ENCODE results near the gene PADI2. TPM values are rescaled to one million over a fixed set of nuclear protein-coding genes. Genes with fewer than 3 reads are reported as not detected.
A peak's percentile ranks its signal among the peaks of the same experiment; 100 is the strongest.

Gene PADI2
- polyA plus RNA-seq = under 1 TPM; 0.43 to 0.58 TPM

GRCh38 chr1:17119076-17119772 lies at the start of gene PADI2:
TSS of gene PADI2 (minus strand) at chr1:17119451. CDS start at chr1:17119371, 80 bp downstream.
- no peak within 1 kb of the TSS for H3K27ac ChIP-seq (ENCODE audit: low read depth in 2 of 2, low read length in 1 of 2)
- H3K4me1 ChIP-seq (ENCODE audit: control insufficient read depth in 2 of 2, insufficient read depth in 2 of 2, low read length in 1 of 2) = peaks cover 3 to 4% of the 10 kb centered on the region in 2 donors
- H3K36me3 ChIP-seq (ENCODE audit: control insufficient read depth in 2 of 2, insufficient read depth in 2 of 2, low read length in 1 of 2) = no peaks in the 10 kb centered on the region
- no peaks in the 10 kb centered on the region for H3K27me3 ChIP-seq (ENCODE audit: control insufficient read depth in 1 of 2, insufficient read depth in 2 of 2, low read length in 2 of 2)
- peak within 1 kb of the TSS; percentile 17 to 29 for H3K4me3 ChIP-seq (ENCODE audit: low read depth in 1 of 2, low read length in 2 of 2)
- 2 to 3% methylated on average over 52 to 58 of the region's 58 CpGs for WGBS, 2 donors
- no peaks in the 10 kb centered on the region for H3K9me3 ChIP-seq (ENCODE audit: control insufficient read depth in 2 of 2, insufficient read depth in 1 of 2, low read depth in 1 of 2, low read length in 1 of 2)

GRCh38 chr1:17168091-17168876 lies 49.0 kb upstream of the PADI2 start:
- WGBS, 2 donors = 43 to 44% methylated on average over 13 of the region's 13 CpGs
- peaks cover 0 to 3% of the 10 kb centered on the region in 2 donors for H3K9me3 ChIP-seq (ENCODE audit: control insufficient read depth in 2 of 2, insufficient read depth in 1 of 2, low read depth in 1 of 2, low read length in 1 of 2)
- H3K4me3 ChIP-seq (ENCODE audit: low read depth in 1 of 2, low read length in 2 of 2) = no peak overlapping the region
- H3K36me3 ChIP-seq (ENCODE audit: control insufficient read depth in 2 of 2, insufficient read depth in 2 of 2, low read length in 1 of 2) = no peaks in the 10 kb centered on the region
- H3K27ac ChIP-seq (ENCODE audit: low read depth in 2 of 2, low read length in 1 of 2) = peak overlapping the region in 1 of 2 donors; percentile 22
- H3K27me3 ChIP-seq (ENCODE audit: control insufficient read depth in 1 of 2, insufficient read depth in 2 of 2, low read length in 2 of 2) = no peaks in the 10 kb centered on the region
- peaks cover 0 to 2% of the 10 kb centered on the region in 2 donors for H3K4me1 ChIP-seq (ENCODE audit: control insufficient read depth in 2 of 2, insufficient read depth in 2 of 2, low read length in 1 of 2)

- Histone ChIP-seq H3K9me3 (ENCODE audit: control insufficient read depth in 2 of 2, insufficient read depth in 1 of 2, low read depth in 1 of 2, low read length in 1 of 2) (peaks cover 0 to 3% of the 10 kb centered on the region in 2 donors), H3K27ac (ENCODE audit: low read depth in 2 of 2, low read length in 1 of 2) (no peak overlapping the region), H3K4me3 (ENCODE audit: low read depth in 1 of 2, low read length in 2 of 2) (no peak overlapping the region), H3K27me3 (ENCODE audit: control insufficient read depth in 1 of 2, insufficient read depth in 2 of 2, low read length in 2 of 2) (no peaks in the 10 kb centered on the region), H3K4me1 (ENCODE audit: control insufficient read depth in 2 of 2, insufficient read depth in 2 of 2, low read length in 1 of 2) (peaks cover 2% of the 10 kb centered on the region in 2 donors), H3K36me3 (ENCODE audit: control insufficient read depth in 2 of 2, insufficient read depth in 2 of 2, low read length in 1 of 2) (no peaks in the 10 kb centered on the region)
- WGBS, 2 donors = 58 to 60% methylated on average over 5 of the region's 5 CpGs
Measured at GRCh38 chr1:17167786-17168090, 48.5 kb upstream of the PADI2 start.

GRCh38 chr1:17167041-17167785 lies 48.0 kb upstream of the PADI2 start:
- 27 to 28% methylated on average over 4 of the region's 4 CpGs for WGBS, 2 donors
- Histone ChIP-seq H3K4me3 (ENCODE audit: low read depth in 1 of 2, low read length in 2 of 2) (no peak overlapping the region), H3K36me3 (ENCODE audit: control insufficient read depth in 2 of 2, insufficient read depth in 2 of 2, low read length in 1 of 2) (no peaks in the 10 kb centered on the region), H3K27me3 (ENCODE audit: control insufficient read depth in 1 of 2, insufficient read depth in 2 of 2, low read length in 2 of 2) (no peaks in the 10 kb centered on the region), H3K27ac (ENCODE audit: low read depth in 2 of 2, low read length in 1 of 2) (no peak overlapping the region), H3K9me3 (ENCODE audit: control insufficient read depth in 2 of 2, insufficient read depth in 1 of 2, low read depth in 1 of 2, low read length in 1 of 2) (peaks cover 0 to 3% of the 10 kb centered on the region in 2 donors), H3K4me1 (ENCODE audit: control insufficient read depth in 2 of 2, insufficient read depth in 2 of 2, low read length in 1 of 2) (peaks cover 2% of the 10 kb centered on the region in 2 donors)

GRCh38 chr1:17165823-17166222 lies 46.6 kb upstream of the PADI2 start:
- H3K4me3 ChIP-seq (ENCODE audit: low read depth in 1 of 2, low read length in 2 of 2) = no peak overlapping the region
- H3K27me3 ChIP-seq (ENCODE audit: control insufficient read depth in 1 of 2, insufficient read depth in 2 of 2, low read length in 2 of 2) = no peaks in the 10 kb centered on the region
- peaks cover 0 to 3% of the 10 kb centered on the region in 2 donors for H3K9me3 ChIP-seq (ENCODE audit: control insufficient read depth in 2 of 2, insufficient read depth in 1 of 2, low read depth in 1 of 2, low read length in 1 of 2)
- peaks cover 2% of the 10 kb centered on the region in 2 donors for H3K4me1 ChIP-seq (ENCODE audit: control insufficient read depth in 2 of 2, insufficient read depth in 2 of 2, low read length in 1 of 2)
- WGBS, 2 donors = 68 to 86% methylated on average over 1 of the region's 1 CpG
- H3K36me3 ChIP-seq (ENCODE audit: control insufficient read depth in 2 of 2, insufficient read depth in 2 of 2, low read length in 1 of 2) = no peaks in the 10 kb centered on the region
- no peak overlapping the region for H3K27ac ChIP-seq (ENCODE audit: low read depth in 2 of 2, low read length in 1 of 2)

GRCh38 chr1:17163789-17164666 lies 44.8 kb upstream of the PADI2 start:
- H3K4me1 ChIP-seq (ENCODE audit: control insufficient read depth in 2 of 2, insufficient read depth in 2 of 2, low read length in 1 of 2) = peaks cover 2% of the 10 kb centered on the region in 2 donors
- WGBS, 2 donors = 79 to 82% methylated on average over 16 of the region's 16 CpGs
- no peaks in the 10 kb centered on the region for H3K27me3 ChIP-seq (ENCODE audit: control insufficient read depth in 1 of 2, insufficient read depth in 2 of 2, low read length in 2 of 2)
- H3K36me3 ChIP-seq (ENCODE audit: control insufficient read depth in 2 of 2, insufficient read depth in 2 of 2, low read length in 1 of 2) = no peaks in the 10 kb centered on the region
- H3K27ac ChIP-seq (ENCODE audit: low read depth in 2 of 2, low read length in 1 of 2) = no peak overlapping the region
- H3K4me3 ChIP-seq (ENCODE audit: low read depth in 1 of 2, low read length in 2 of 2) = no peak overlapping the region
- H3K9me3 ChIP-seq (ENCODE audit: control insufficient read depth in 2 of 2, insufficient read depth in 1 of 2, low read depth in 1 of 2, low read length in 1 of 2) = peaks cover 0 to 3% of the 10 kb centered on the region in 2 donors

GRCh38 chr1:17163371-17163770 lies 44.1 kb upstream of the PADI2 start:
- Histone ChIP-seq H3K4me1 (ENCODE audit: control insufficient read depth in 2 of 2, insufficient read depth in 2 of 2, low read length in 1 of 2) (peaks cover 2% of the 10 kb centered on the region in 2 donors), H3K27me3 (ENCODE audit: control insufficient read depth in 1 of 2, insufficient read depth in 2 of 2, low read length in 2 of 2) (no peaks in the 10 kb centered on the region), H3K9me3 (ENCODE audit: control insufficient read depth in 2 of 2, insufficient read depth in 1 of 2, low read depth in 1 of 2, low read length in 1 of 2) (peaks cover 0 to 3% of the 10 kb centered on the region in 2 donors), H3K4me3 (ENCODE audit: low read depth in 1 of 2, low read length in 2 of 2) (no peak overlapping the region), H3K36me3 (ENCODE audit: control insufficient read depth in 2 of 2, insufficient read depth in 2 of 2, low read length in 1 of 2) (no peaks in the 10 kb centered on the region), H3K27ac (ENCODE audit: low read depth in 2 of 2, low read length in 1 of 2) (no peak overlapping the region)
- 95 to 98% methylated on average over 7 of the region's 7 CpGs for WGBS, 2 donors

GRCh38 chr1:17162941-17163340 lies 43.7 kb upstream of the PADI2 start:
- H3K4me3 ChIP-seq (ENCODE audit: low read depth in 1 of 2, low read length in 2 of 2) = no peak overlapping the region
- no peaks in the 10 kb centered on the region for H3K27me3 ChIP-seq (ENCODE audit: control insufficient read depth in 1 of 2, insufficient read depth in 2 of 2, low read length in 2 of 2)
- H3K36me3 ChIP-seq (ENCODE audit: control insufficient read depth in 2 of 2, insufficient read depth in 2 of 2, low read length in 1 of 2) = no peaks in the 10 kb centered on the region
- 77% methylated on average over 7 of the region's 7 CpGs for WGBS, 2 donors
- H3K9me3 ChIP-seq (ENCODE audit: control insufficient read depth in 2 of 2, insufficient read depth in 1 of 2, low read depth in 1 of 2, low read length in 1 of 2) = peaks cover 0 to 3% of the 10 kb centered on the region in 2 donors
- peaks cover 0 to 2% of the 10 kb centered on the region in 2 donors for H3K4me1 ChIP-seq (ENCODE audit: control insufficient read depth in 2 of 2, insufficient read depth in 2 of 2, low read length in 1 of 2)
- H3K27ac ChIP-seq (ENCODE audit: low read depth in 2 of 2, low read length in 1 of 2) = no peak overlapping the region

All from esophagus (tissue), 2 donors.